Right kidney (tissue), 1 donor: Measurements from ENCODE around the gene ANKRD31.
"Not testable (repeated sequence)": the region's sequence is repeated elsewhere in the genome, so short reads cannot be mapped to it uniquely, and the experiment has no call there.

Source experiments
- DNase-seq: peaks from one replicate; pipeline ENCODE4 v3.0.0-alpha.2; 2016

Gene ANKRD31

GRCh38 chr5:75234251-75234650, 2.4 kb downstream of the ANKRD31 start:
- DNase-seq: no peak

DNA sequence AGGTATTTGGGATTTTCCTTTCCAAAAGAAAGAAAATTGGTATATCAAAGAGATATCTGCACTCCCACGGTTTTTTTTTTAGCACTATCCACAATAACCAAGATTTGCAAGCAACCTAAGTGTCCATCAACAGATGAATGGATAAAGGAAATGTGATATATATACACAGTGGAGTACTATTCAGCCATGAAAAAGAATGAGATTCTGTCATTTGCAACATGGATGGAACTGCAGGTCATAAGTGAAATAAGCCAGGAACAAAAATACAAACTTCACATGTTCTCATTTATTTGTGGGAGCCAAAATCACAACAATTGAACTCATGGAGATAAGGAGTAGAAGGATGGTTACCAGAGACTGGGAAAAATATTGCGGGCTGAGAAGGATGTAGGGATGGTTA, 9.8 kb downstream of the ANKRD31 start:
- DNase-seq: no peak

- no peak for DNase-seq
These were observed 11.2 kb downstream of the ANKRD31 start for GRCh38 chr5:75225506-75225905.

GRCh38 chr5:75220787-75221186, 15.9 kb downstream of the ANKRD31 start:
- DNase-seq: not testable (repeated sequence)

DNA sequence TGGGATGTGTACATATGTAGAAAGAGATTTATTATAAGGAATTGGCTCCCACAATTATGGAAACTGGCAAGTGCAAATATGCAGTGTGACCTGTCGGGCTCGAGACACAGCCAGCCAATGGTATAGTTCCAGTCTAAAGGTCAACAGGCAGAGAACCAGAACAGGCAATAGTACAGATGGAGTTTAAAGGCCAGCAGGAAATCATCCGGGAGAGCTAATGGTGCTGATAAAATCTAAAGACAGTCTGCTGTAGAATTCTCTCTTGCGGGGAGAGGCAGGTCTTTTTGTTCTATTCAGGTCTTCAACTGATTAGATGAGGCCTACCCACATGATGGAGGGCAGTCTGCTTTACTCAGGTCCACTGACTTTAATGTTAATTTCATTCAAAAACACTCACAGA, 21.8 kb downstream of the ANKRD31 start:
- no peak for DNase-seq

- no peak for DNase-seq
These were observed 22.3 kb downstream of the ANKRD31 start for GRCh38 chr5:75214409-75214808.

DNA sequence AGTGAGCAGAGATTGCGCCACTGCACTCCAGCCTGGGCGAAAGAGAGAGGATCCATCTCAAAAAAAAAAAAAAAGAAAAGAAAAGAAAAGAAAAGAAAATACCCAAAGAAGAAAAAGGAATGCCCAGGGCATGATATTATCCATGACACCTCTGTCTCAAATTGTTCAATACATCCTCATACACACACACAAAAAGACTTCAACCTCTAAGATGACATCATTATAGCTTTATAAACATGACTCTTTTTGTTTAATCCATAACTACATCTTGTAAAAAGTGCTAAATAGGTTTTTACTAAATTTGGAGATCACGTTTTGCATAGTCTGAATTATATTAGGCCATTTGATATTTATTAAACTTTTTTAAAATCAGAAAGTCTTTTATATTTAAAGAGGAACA, 33.1 kb downstream of the ANKRD31 start:
- no peak for DNase-seq

- DNase-seq: no peak
These were observed 33.7 kb downstream of the ANKRD31 start for GRCh38 chr5:75202935-75203334.

DNA sequence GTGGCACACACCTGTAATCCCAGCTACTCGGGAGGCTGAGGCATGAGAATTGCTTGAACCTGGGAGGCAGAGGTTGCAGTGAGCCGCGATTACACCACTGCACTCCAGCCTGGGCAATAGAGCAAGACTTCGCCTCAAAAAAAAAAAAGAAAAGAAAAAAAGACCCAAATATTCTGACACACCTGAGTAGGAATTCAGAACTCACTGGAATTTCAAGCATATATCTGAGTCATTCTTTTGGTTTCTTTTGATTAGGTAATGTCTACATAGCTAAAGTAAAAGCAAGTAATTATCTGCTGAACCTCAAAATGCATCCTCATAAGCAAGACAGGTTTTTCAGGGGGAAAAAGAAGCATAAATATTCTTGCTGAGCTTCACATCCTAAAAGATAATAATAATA, 35.9 kb downstream of the ANKRD31 start:
- no peak for DNase-seq

- no peak for DNase-seq
These were observed 36.7 kb downstream of the ANKRD31 start for GRCh38 chr5:75199946-75200345.

GRCh38 chr5:75199071-75199470, 37.6 kb downstream of the ANKRD31 start:
- DNase-seq: no peak

- no peak for DNase-seq
These were observed 38.9 kb downstream of the ANKRD31 start for GRCh38 chr5:75197745-75198144.

GRCh38 chr5:75192804-75193203, 43.9 kb downstream of the ANKRD31 start:
- no peak for DNase-seq

DNA sequence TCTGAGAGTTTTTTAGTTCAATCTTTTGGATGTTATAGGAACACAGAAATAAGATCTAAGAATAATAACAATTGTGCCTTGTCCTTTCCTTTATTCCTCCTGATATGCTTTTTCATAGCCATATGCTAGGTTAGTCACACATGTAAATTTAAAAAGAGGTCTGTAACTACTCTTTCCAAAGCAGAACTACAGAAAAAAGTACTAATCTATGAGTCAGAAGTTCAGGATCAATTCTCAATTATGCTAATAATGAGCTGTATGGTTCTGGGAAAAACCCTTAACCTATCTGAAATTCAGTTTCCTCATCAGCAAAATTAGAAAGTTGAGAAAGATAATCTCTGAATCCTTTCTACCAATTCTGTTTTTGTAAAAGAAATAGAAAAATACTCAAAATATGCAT, 44.4 kb downstream of the ANKRD31 start:
- no peak for DNase-seq

- DNase-seq: no peak
These were observed 46.5 kb downstream of the ANKRD31 start for GRCh38 chr5:75190227-75190626.

- DNase-seq: no peak
These were observed 47.3 kb downstream of the ANKRD31 start for GRCh38 chr5:75189353-75189752.

DNA sequence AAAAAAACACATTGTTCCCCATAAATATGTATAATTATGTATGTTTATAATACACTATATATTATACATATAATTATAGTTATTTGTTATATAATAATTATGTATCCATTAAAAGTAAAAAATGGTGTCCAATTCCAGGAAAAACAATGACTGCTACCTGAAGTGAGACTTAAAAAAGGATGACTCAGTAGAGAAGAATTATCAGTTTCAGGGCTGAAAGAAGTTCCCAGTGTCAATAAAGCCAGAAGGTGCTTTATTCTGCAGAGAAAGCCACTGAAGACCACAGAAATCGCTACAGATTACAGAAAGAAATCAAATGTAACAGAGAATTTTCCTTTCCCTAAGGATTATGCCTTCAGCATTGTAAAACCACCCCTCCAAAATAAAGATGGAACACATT, 50.9 kb downstream of the ANKRD31 start:
- no peak for DNase-seq

- not testable (repeated sequence) for DNase-seq
These were observed 60.7 kb downstream of the ANKRD31 start for GRCh38 chr5:75176009-75176408.

- not testable (repeated sequence) for DNase-seq
These were observed 61.8 kb downstream of the ANKRD31 start for GRCh38 chr5:75174872-75175271.

DNA sequence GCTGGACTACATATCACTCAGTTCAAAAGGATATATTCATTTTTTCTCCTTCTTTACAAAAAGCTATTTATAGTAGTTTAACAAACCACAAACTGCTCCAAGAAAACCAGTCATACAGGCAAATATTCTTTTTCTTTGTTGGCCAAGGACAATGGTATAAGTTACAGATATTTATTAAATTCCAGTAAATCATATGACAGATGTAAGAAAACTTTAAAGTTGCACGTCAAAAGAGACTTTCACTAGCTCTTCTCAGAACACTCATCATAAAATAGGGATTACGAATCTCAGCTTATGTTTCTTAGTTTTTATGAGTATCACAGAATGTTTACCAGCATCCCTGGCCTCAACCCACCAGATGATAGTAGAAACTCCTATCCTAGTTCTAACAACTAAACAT, 67.2 kb downstream of the ANKRD31 start:
- no peak for DNase-seq

DNA sequence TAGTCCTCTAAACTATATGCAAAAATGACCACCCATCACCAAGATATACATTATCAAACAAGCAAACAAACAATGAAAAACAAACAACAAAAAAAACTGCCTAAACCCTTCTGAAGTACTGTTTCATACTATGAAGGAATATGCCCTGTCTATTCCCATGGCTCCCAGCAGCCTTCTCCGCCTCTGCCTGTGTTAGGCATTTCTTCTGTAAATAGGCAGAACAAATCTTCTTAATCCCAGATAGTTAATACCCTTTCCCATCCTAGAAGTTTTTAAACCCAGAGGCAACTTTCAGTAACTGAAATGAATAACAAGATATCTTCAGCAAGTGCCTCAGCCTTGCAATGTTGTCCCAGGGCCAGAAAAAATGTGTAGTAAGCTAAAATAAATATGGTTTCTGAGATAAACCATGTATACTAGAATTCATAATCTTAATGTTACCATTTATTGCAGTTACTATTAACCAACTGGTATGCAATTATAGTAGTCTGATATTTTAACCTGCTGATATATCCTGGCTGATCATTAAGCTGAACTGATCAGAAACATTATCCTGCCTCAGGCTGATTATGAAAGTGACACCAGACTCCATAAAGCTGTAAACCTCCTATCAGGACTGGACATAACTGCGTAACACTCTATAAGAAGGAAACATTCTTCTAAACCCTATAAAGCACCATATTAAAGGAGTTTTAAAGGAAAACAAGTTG, 68.5 kb downstream of the ANKRD31 start:
- DNase-seq: no peak

DNA sequence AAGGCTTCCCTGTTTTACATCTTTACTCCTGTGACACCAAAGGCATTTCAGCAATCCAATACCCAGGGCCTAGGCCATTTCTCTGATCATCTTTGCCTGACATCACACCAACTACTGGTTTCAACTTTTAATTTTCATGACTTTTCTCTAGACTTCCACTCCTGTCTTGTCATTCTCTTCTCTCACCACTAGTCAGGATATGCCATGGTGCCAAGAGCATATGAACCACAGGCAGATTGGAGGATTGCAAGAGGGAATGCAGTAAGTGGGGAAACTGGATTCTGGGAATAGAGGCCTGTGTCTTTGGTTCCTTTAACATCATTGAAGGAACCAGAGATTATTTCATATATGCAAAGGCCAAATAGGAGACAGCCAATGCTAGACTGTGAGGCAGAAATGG, 69.3 kb downstream of the ANKRD31 start:
- no peak for DNase-seq

DNA sequence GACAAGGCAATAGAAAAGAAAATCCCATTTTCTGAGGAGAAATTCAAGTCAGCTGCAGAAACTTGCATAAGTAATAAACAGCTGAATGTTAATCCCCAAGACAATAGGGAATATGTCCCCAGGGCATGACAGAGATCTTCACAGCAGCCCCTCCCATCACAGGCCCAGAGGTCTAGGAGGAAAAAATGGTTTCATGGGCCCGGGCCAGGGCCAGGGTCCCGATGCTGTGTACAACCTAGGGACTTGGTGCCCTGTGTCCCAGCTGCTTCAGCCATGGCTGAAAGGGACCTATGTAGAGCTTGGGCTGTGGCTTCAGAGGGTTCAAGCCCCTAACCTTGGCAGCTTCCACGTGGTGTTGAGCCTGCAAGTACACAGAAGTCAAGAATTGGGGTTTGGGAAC, 75.2 kb downstream of the ANKRD31 start:
- DNase-seq: not testable (repeated sequence)

GRCh38 chr5:75156585-75156984, 80.1 kb downstream of the ANKRD31 start:
- no peak for DNase-seq

DNA sequence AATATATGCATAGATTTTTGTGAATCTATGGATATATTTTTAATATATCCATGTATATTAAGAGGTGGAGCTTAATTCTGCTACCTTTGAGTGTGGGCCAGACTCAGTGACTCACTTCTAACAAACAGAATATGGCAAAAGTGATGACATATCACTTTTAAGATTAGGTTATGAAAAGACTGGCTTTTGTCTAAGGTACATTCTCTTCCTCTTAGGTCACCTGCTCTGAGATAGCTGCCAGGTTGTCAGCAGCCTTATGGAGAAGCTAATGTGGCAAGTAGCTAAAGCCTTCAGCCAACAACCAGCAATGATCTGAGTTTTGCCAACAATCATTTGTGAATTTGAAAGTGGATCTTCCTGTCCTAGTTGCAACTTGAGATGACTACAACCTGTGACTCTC, 83.8 kb downstream of the ANKRD31 start:
- DNase-seq: no peak
